ENCODE results near the gene RHBDF2. TPM values are rescaled to one million over a fixed set of nuclear protein-coding genes. Genes with fewer than 3 reads are reported as not detected.
A peak's percentile ranks its signal among the peaks of the same experiment; 100 is the strongest.

The RHBDF2 gene
- total and polyA plus RNA-seq, 8 donors, result 4.6 to 175 (median 21.0) TPM

DNA sequence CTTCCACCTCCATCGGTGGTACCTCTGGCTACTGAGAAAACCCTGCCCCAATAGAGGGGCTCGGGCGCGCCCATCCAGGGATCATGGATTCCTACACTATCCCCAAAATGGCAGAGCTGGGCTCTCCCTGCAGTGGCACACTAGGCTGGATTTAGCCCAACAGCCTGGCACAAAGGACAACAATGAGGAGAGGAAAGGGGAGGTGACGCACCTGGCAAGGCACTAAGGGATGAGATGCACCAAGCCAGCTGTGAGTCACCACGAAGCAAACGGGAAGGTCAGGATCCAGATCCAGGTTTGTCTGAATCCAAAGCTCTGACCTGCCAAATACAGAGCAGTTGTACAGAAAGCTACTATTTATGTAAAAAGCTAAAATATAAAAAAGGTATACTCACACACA is 66.4 kb downstream of the RHBDF2 start:
- intact Hi-C loops (cut with DNase I; ENCODE audit: low total_unique reads), result no loop called here
- H3K4me3 ChIP-seq, result no peak overlapping the region
- 79 to 88% (median 85%) methylated on average over 7 of the region's 7 CpGs for WGBS, 5 donors

DNA sequence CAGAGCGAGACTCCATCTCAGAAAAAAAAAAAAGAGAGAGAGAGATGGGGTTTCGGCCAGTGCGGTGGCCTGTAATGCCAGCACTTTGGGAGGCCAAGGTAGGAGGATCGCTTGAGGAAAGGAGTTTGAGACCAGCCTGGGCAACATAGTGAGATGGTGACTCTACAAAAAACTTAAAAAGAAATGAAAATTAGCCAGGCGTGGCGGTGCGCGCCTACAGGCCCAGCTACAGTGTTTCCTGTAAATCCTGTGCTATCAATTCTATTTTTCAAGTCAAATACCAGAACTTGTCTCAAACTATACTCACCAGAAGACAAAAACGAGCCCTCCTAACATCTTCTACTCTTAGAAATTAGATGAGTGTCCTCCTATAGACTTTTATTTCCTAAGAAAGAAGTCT is 67.5 kb downstream of the RHBDF2 start:
- Histone ChIP-seq H3K4me1 (peaks cover 0 to 21% (median 12%) of the 10 kb centered on the region in 4 donors), H3K9me3 (no peaks in the 10 kb centered on the region), H3K27ac (no peak overlapping the region), H3K4me3 (no peak overlapping the region), H3K27me3 (no peaks in the 10 kb centered on the region), H3K36me3 (peaks cover 0 to 14% (median 3%) of the 10 kb centered on the region in 4 donors)
- no peak for DNase-seq
- WGBS, 5 donors, result 95 to 99% (median 95%) methylated on average over 9 of the region's 9 CpGs
- intact Hi-C loops (cut with DNase I; ENCODE audit: low total_unique reads), result no loop called here
- TF ChIP-seq POLR2AphosphoS5 (IDR thresholded peaks at IDR 0.05) (no peak), POLR2A (IDR thresholded peaks at IDR 0.05) (no peak), EP300 (IDR thresholded peaks at IDR 0.05) (no peak)
- TF ChIP-seq, protein P1, sequence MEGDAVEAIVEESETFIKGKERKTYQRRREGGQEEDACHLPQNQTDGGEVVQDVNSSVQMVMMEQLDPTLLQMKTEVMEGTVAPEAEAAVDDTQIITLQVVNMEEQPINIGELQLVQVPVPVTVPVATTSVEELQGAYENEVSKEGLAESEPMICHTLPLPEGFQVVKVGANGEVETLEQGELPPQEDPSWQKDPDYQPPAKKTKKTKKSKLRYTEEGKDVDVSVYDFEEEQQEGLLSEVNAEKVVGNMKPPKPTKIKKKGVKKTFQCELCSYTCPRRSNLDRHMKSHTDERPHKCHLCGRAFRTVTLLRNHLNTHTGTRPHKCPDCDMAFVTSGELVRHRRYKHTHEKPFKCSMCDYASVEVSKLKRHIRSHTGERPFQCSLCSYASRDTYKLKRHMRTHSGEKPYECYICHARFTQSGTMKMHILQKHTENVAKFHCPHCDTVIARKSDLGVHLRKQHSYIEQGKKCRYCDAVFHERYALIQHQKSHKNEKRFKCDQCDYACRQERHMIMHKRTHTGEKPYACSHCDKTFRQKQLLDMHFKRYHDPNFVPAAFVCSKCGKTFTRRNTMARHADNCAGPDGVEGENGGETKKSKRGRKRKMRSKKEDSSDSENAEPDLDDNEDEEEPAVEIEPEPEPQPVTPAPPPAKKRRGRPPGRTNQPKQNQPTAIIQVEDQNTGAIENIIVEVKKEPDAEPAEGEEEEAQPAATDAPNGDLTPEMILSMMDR (IDR thresholded peaks at IDR 0.05), result no peak

More for the DNA sequence above, 66.4 kb downstream of the RHBDF2 start:
- H3K36me3 ChIP-seq, result peaks cover 0 to 14% (median 3%) of the 10 kb centered on the region in 4 donors
- TF ChIP-seq, protein P1 (IDR thresholded peaks at IDR 0.05), result no peak
- TF ChIP-seq EP300 (IDR thresholded peaks at IDR 0.05), result no peak
- TF ChIP-seq POLR2AphosphoS5 (IDR thresholded peaks at IDR 0.05), result no peak
- no peak for TF ChIP-seq POLR2A (IDR thresholded peaks at IDR 0.05)
- no peak for DNase-seq
- no peaks in the 10 kb centered on the region for H3K27me3 ChIP-seq
- H3K4me1 ChIP-seq, result peaks cover 0 to 30% (median 19%) of the 10 kb centered on the region in 4 donors
- no peaks in the 10 kb centered on the region for H3K9me3 ChIP-seq
- H3K27ac ChIP-seq, result no peak overlapping the region

DNA sequence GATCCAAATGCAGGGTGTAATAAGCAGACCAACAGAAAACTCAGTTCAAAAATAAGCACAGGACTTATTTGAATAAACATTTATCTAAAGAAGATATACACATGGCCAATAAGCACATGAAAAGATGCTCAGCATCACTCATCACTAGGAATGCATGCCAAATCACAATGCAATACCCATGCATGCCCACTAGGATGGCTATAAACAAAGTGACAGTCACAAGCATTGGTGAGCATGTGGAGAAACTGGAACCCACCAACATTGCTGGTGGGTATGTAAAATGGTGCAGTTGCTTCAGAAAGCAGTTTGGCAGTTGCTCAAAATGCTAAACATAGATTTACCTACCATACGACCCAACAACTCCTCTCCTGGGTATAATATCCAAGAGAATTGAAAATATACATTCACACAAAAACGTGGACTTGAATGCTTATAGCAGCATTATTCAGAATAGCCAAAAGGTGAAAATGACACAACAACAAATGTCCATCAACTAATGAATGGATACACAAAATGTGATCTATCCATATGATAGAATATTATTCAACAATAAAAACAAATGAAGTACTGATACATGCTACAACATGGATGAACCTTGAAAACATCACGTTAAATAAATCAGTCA is 68.4 kb downstream of the RHBDF2 start:
- no peak overlapping the region for H3K27ac ChIP-seq
- DNase-seq, result no peak
- peaks cover 0 to 14% (median 3%) of the 10 kb centered on the region in 4 donors for H3K36me3 ChIP-seq
- no peaks in the 10 kb centered on the region for H3K9me3 ChIP-seq
- TF ChIP-seq EP300 (IDR thresholded peaks at IDR 0.05) (no peak), POLR2AphosphoS5 (IDR thresholded peaks at IDR 0.05) (no peak), POLR2A (IDR thresholded peaks at IDR 0.05) (no peak)
- TF ChIP-seq, protein P1 (IDR thresholded peaks at IDR 0.05), result peak in 2 of 7 experiments; percentile 12 to 24
- H3K4me3 ChIP-seq, result no peak overlapping the region
- intact Hi-C loops (cut with DNase I; ENCODE audit: low total_unique reads), result no loop called here
- H3K4me1 ChIP-seq, result peaks cover 3 to 21% (median 12%) of the 10 kb centered on the region in 4 donors
- 78 to 84% (median 79%) methylated on average over 3 of the region's 3 CpGs for WGBS, 5 donors
- H3K27me3 ChIP-seq, result no peaks in the 10 kb centered on the region

DNA sequence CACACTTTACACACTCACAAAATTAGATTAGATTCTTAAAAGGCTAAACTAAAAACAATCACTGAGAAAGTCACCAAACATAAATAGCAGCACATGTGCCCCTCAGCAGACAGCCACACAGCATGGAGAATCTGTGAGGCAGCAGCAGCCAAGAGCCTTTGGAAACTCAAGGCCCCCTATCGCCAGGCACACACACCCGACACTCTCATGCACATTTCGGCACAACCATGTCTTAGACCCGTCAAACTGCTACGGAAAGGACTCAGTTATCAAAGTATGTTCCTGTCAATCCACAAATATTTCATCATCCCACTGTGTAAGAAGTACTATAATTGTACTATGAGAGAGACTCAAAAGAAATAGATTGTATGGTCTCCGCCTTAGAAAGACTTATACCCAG is 69.2 kb downstream of the RHBDF2 start:
- WGBS, 5 donors, result 75 to 88% (median 81%) methylated on average over 6 of the region's 6 CpGs

DNA sequence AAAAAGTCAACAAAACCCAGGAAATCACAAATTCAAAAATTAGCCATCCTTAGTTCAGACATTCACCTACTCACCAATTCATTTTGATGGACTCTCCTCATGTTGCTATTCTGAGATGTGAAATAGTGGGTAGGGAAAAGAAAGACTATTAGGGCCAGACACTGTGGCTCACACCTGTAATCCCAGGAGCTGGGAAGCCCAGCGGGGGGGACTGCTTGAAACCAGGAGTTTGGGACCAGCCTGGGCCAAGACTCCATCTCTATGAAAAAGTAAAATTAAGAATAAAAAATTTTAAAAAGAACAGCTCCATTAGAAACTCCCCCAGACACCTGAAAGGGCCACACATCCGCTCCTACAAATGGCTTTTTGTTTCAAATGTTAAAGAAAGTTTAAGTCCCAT is 69.7 kb downstream of the RHBDF2 start:
- Histone ChIP-seq H3K9me3 (no peaks in the 10 kb centered on the region), H3K4me1 (peaks cover 7 to 34% (median 17%) of the 10 kb centered on the region in 4 donors), H3K27ac (no peak overlapping the region), H3K36me3 (peaks cover 0 to 14% (median 3%) of the 10 kb centered on the region in 4 donors), H3K4me3 (no peak overlapping the region), H3K27me3 (no peaks in the 10 kb centered on the region)
- 91 to 94% (median 93%) methylated on average over 2 of the region's 2 CpGs for WGBS, 5 donors
- no peak for DNase-seq
- TF ChIP-seq, protein P1 (IDR thresholded peaks at IDR 0.05), result no peak
- no peak for TF ChIP-seq POLR2A (IDR thresholded peaks at IDR 0.05)
- no peak for TF ChIP-seq EP300 (IDR thresholded peaks at IDR 0.05)
- no peak for TF ChIP-seq POLR2AphosphoS5 (IDR thresholded peaks at IDR 0.05)
- intact Hi-C loops (cut with DNase I; ENCODE audit: low total_unique reads), result no loop called here

More for the DNA sequence above, 69.2 kb downstream of the RHBDF2 start:
- intact Hi-C loops (cut with DNase I; ENCODE audit: low total_unique reads), result no loop called here
- Histone ChIP-seq H3K27me3 (no peaks in the 10 kb centered on the region), H3K4me1 (peaks cover 7 to 29% (median 16%) of the 10 kb centered on the region in 4 donors), H3K27ac (no peak overlapping the region), H3K4me3 (no peak overlapping the region), H3K36me3 (peaks cover 0 to 14% (median 3%) of the 10 kb centered on the region in 4 donors), H3K9me3 (no peaks in the 10 kb centered on the region)
- DNase-seq, result no peak
- no peak for TF ChIP-seq EP300 (IDR thresholded peaks at IDR 0.05)

Data from stomach (tissue), 9 donors.